ENCODE results near the gene C16orf54. TPM values are rescaled to one million over a fixed set of nuclear protein-coding genes. Genes with fewer than 3 reads are reported as not detected.

Gene C16orf54
- total and polyA plus RNA-seq, 2 of the 4 experiments (the other 2 are of a cell fraction), result not detected

DNA sequence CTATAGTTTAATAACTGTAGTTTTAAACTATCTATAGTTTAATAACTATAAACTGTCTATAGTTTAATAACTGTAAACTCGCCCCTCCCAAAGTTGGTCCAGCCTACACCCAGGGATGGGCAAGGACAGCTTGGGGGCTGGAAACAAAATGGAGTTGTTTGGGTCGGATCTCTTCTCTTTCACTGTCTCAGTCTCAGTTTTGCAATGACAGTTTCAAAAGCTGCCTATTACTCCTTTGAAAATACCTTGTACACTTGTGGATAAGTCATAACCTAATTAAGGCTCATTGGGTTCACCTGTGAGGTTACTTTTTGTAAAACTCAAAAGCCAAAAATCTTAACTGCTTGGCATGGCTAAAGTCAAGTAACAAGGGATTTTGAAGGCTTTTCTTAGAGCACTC, 31.4 kb downstream of the C16orf54 start:
- H2BK20ac ChIP-seq (ENCODE audit: low read depth, low read length), result no peak overlapping the region
- H3K27ac ChIP-seq (ENCODE audit: insufficient read depth, low read length), result no peak overlapping the region
- H2AFZ ChIP-seq (replicated peaks; ENCODE audit: low read length, poor library complexity), result no peak overlapping the region
- TF ChIP-seq RFX5 (IDR thresholded peaks at IDR 0.05; ENCODE audit: low read depth, low read length) (no peak), MAZ (IDR thresholded peaks at IDR 0.05; ENCODE audit: borderline replicate concordance, low read depth, low read length) (no peak), FOS (IDR thresholded peaks at IDR 0.05; ENCODE audit: low read depth, low read length) (no peak)
- TF ChIP-seq, protein P1, sequence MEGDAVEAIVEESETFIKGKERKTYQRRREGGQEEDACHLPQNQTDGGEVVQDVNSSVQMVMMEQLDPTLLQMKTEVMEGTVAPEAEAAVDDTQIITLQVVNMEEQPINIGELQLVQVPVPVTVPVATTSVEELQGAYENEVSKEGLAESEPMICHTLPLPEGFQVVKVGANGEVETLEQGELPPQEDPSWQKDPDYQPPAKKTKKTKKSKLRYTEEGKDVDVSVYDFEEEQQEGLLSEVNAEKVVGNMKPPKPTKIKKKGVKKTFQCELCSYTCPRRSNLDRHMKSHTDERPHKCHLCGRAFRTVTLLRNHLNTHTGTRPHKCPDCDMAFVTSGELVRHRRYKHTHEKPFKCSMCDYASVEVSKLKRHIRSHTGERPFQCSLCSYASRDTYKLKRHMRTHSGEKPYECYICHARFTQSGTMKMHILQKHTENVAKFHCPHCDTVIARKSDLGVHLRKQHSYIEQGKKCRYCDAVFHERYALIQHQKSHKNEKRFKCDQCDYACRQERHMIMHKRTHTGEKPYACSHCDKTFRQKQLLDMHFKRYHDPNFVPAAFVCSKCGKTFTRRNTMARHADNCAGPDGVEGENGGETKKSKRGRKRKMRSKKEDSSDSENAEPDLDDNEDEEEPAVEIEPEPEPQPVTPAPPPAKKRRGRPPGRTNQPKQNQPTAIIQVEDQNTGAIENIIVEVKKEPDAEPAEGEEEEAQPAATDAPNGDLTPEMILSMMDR (conservative IDR thresholded peaks at IDR 0.05; ENCODE audit: low read depth, low read length), result no peak
- H3K9me3 ChIP-seq (ENCODE audit: control insufficient read depth, insufficient read depth, low read length), result no peaks in the 10 kb centered on the region
- H3K9me1 ChIP-seq (ENCODE audit: insufficient read depth, low read length), result no peaks in the 10 kb centered on the region
- no peaks in the 10 kb centered on the region for H3K79me1 ChIP-seq (ENCODE audit: low read depth in 1 of 2, low read length in 2 of 2)
- no peak overlapping the region for H3K4me3 ChIP-seq (ENCODE audit: insufficient read depth, low read depth, low read length)
- H3K4ac ChIP-seq (ENCODE audit: low read depth, low read length), result no peak overlapping the region
- no peak overlapping the region for H2BK120ac ChIP-seq (ENCODE audit: low read depth, low read length)
- H3K4me1 ChIP-seq (ENCODE audit: control insufficient read depth, insufficient read depth, low read length), result peaks cover 3% of the 10 kb centered on the region; the same call in 1 of the 2 replicates
- H3K27me3 ChIP-seq (ENCODE audit: control insufficient read depth, insufficient read depth, low read length), result peaks cover 2% of the 10 kb centered on the region
- H4K8ac ChIP-seq (ENCODE audit: low read depth in 2 of 2, low read length in 2 of 2), result no peak overlapping the region
- no peak overlapping the region for H3K18ac ChIP-seq (ENCODE audit: low read depth, low read length)
- ChIA-PET CTCF (interaction anchor here (1.2 kb wide), 1 partner anchor 44 kb away, joined by 8 read pairs; no protein-coding TSS in a partner anchor), POLR2A (ENCODE audit: unreplicated experiment) (no interaction called here)
- H3K9ac ChIP-seq (ENCODE audit: low read depth, low read length), result no peak overlapping the region
- H2AK9ac ChIP-seq (replicated peaks; ENCODE audit: low read depth, low read length, poor library complexity), result no peak overlapping the region
- H3K56ac ChIP-seq (ENCODE audit: extremely low read depth, insufficient read depth, low read length), result no peak overlapping the region
- BruUV-seq (replicated peaks), result no TSS peak
- no peak overlapping the region for H2BK15ac ChIP-seq (ENCODE audit: low read depth, low read length)
- dilution Hi-C loops (cut with HindIII; ENCODE audit: low sequenced_read_pairs, unreplicated experiment), result no loop called here
- H4K91ac ChIP-seq (ENCODE audit: insufficient read depth, low read depth, low read length), result no peak overlapping the region
- H3K23ac ChIP-seq (ENCODE audit: low read depth, low read length), result no peak overlapping the region
- H4K5ac ChIP-seq (ENCODE audit: low read depth, low read length), result no peak overlapping the region
- no peak for ATAC-seq (ENCODE audit: low read depth)
- no peak overlapping the region for H2BK5ac ChIP-seq (ENCODE audit: low read depth, low read length, poor library complexity, severe bottlenecking)
- no peaks in the 10 kb centered on the region for H3K36me3 ChIP-seq (ENCODE audit: control insufficient read depth, insufficient read depth, low read length)
- H3K14ac ChIP-seq (replicated peaks; ENCODE audit: low read depth, low read length), result no peak overlapping the region
- DNase-seq, result no peak
- H4K20me1 ChIP-seq (ENCODE audit: insufficient read depth, low read length), result no peaks in the 10 kb centered on the region
- no peak overlapping the region for H3K4me2 ChIP-seq (ENCODE audit: low read depth, low read length)
- no CpG with 5 or more reads among the region's 2 CpGs for WGBS, 2 experiments (ENCODE audit: extremely low coverage in 2 of 2, insufficient read length in 1 of 2)
- no peak overlapping the region for H2AK5ac ChIP-seq (ENCODE audit: low read depth, low read length)
- in situ Hi-C loops (cut with MboI; ENCODE audit: low sequenced_read_pairs), result no loop called here
- intact Hi-C loops (cut with micrococcal nuclease), result no loop called here

Measured in IMR-90 (cell line).